Endothelial cell of umbilical vein (primary cell): ENCODE measurements around the gene HTT-AS. TPM values are rescaled to one million over a fixed set of nuclear protein-coding genes. Genes with fewer than 3 reads are reported as not detected.

ENCODE experiments used
- BruUV-seq: library from RNA; stranded (reverse); fragments of 400-500 nt; replicated peaks from 2 replicates; lab custom pipeline; 2021; lab: Mats Ljungman, UMichigan
- CTCF ChIA-PET: fragments of 300-600, 350-600 bp; sonication (Branson Sonifier 250); formaldehyde crosslinking; loops from one replicate; lab custom pipeline; 2021; ENCODE audit warnings: antibody characterized with exemption, inconsistent platforms; lab: Charles Lee
- POLR2A ChIA-PET: fragments of 300-600, 350-600 bp; sonication (Branson Sonifier 250); formaldehyde crosslinking; loops from one replicate; lab custom pipeline; 2021; ENCODE audit warnings: antibody characterized with exemption, inconsistent platforms; lab: Charles Lee
- DNase-seq: peaks from one replicate; pipeline ENCODE4 v3.0.0-alpha.2; 2011; ENCODE audit warnings: low read depth, low spot score
- FAIRE-seq: peaks from 2 replicates; lab custom pipeline; 2011; peaks lifted over from hg19 to GRCh38; lab: Jason Lieb, UNC
- H2AFZ ChIP-seq: 2 replicates; pipeline ENCODE4 v1.6.0; 2012; ENCODE audit warnings: low read depth, low read length, control low read depth, inconsistent platforms
- H3K27ac ChIP-seq: 2 replicates; pipeline ENCODE4 v1.5.1; 2011; ENCODE audit warnings: low read depth, mild to moderate bottlenecking, control low read depth, low read length, moderate library complexity; ENCODE audit not compliant: insufficient read depth
- H3K27me3 ChIP-seq, 2 experiments: 2 replicates each; pipeline versions ENCODE4 v1.6.0 to v1.6.1; 2011; ENCODE audit warnings: low read length in 2 of 2, mixed read lengths in 1 of 2; ENCODE audit not compliant: control insufficient read depth in 2 of 2, insufficient read depth in 2 of 2
- H3K36me3 ChIP-seq, 2 experiments: 2 replicates in 1 of 2; 3 replicates in 1 of 2; pipeline ENCODE4 v1.5.1; 2011; ENCODE audit warnings: low read length in 2 of 2, mild to moderate bottlenecking in 1 of 2, moderate library complexity in 1 of 2; ENCODE audit not compliant: control insufficient read depth in 2 of 2, insufficient read depth in 2 of 2; ENCODE audit errors: extremely low read depth in 1 of 2
- H3K4me1 ChIP-seq: 3 replicates; pipeline ENCODE4 v1.5.1; 2011; ENCODE audit warnings: mild to moderate bottlenecking, low read length; ENCODE audit not compliant: control insufficient read depth, insufficient read depth; ENCODE audit errors: extremely low read depth
- H3K4me2 ChIP-seq: 2 replicates; pipeline ENCODE4 v1.6.1; 2011; ENCODE audit warnings: low read length, control low read depth, mixed read lengths; ENCODE audit not compliant: insufficient read depth
- H3K4me3 ChIP-seq, 3 experiments: fragments of 200-600 bp in 1 of 3; sonication (generic), shearing (Covaris generic) in 1 of 3; replicated peaks in 1 of 3; 2 replicates each; pipeline ENCODE4 v1.5.1; 2011 to 2016; ENCODE audit warnings: control low read depth in 3 of 3, low read length in 3 of 3, mild to moderate bottlenecking in 2 of 3, inconsistent platforms in 1 of 3, low read depth in 1 of 3, moderate library complexity in 1 of 3; ENCODE audit not compliant: insufficient read depth in 1 of 3
- H3K79me2 ChIP-seq: 2 replicates; pipeline ENCODE4 v1.6.0; 2012; ENCODE audit warnings: low read length, inconsistent platforms; ENCODE audit not compliant: control insufficient read depth, insufficient read depth
- H3K9ac ChIP-seq: replicated peaks from 2 replicates; pipeline ENCODE3; 2011; ENCODE audit warnings: low read length, control low read depth; ENCODE audit not compliant: insufficient read depth; ENCODE audit errors: extremely low read depth
- H3K9me1 ChIP-seq: replicated peaks from 3 replicates; pipeline ENCODE4 v1.6.0; 2011; ENCODE audit warnings: mild to moderate bottlenecking, low read length; ENCODE audit not compliant: control insufficient read depth, insufficient read depth; ENCODE audit errors: extremely low read depth
- H3K9me3 ChIP-seq: replicated peaks from 2 replicates; pipeline ENCODE4 v1.5.1; 2012; ENCODE audit warnings: low read length, inconsistent platforms; ENCODE audit not compliant: control insufficient read depth, insufficient read depth
- H4K20me1 ChIP-seq: replicated peaks from 2 replicates; pipeline ENCODE3; 2011; ENCODE audit warnings: mild to moderate bottlenecking, low read length; ENCODE audit not compliant: control insufficient read depth, insufficient read depth; ENCODE audit errors: extremely low read depth
- EZH2 ChIP-seq: IDR thresholded peaks from 2 replicates; pipeline ENCODE4 v1.6.1; 2012; ENCODE audit warnings: borderline replicate concordance, low read depth, mild to moderate bottlenecking, moderate library complexity, low read length, inconsistent platforms; ENCODE audit not compliant: severe bottlenecking
- FOS ChIP-seq: IDR thresholded peaks from 2 replicates; pipeline ENCODE4 v1.6.1; 2011; ENCODE audit warnings: mild to moderate bottlenecking, low read length, moderate library complexity, borderline replicate concordance; ENCODE audit not compliant: insufficient read depth
- GATA2 ChIP-seq: IDR thresholded peaks from 2 replicates; pipeline ENCODE4 v1.7.0; 2011; ENCODE audit warnings: low read depth, mild to moderate bottlenecking, moderate library complexity, mixed read lengths, low read length; ENCODE audit not compliant: insufficient read length, insufficient read depth
- JUN ChIP-seq: IDR thresholded peaks from 2 replicates; pipeline ENCODE4 v1.6.1; 2011; ENCODE audit warnings: borderline replicate concordance, low read depth; ENCODE audit not compliant: insufficient read length, insufficient read depth
- MYC ChIP-seq: IDR thresholded peaks from one replicate; pipeline ENCODE4 v1.6.1; 2011; ENCODE audit warnings: mild to moderate bottlenecking, low read depth, low read length
- POLR2A ChIP-seq: IDR thresholded peaks from 2 replicates; pipeline ENCODE4 v1.6.1; 2012; ENCODE audit warnings: low read depth, mild to moderate bottlenecking, control low read depth, low read length
- POLR2AphosphoS5 ChIP-seq: IDR thresholded peaks from 2 replicates; pipeline ENCODE4 v1.6.1; 2012; ENCODE audit warnings: low read depth, mild to moderate bottlenecking, control low read depth, low read length, moderate library complexity; ENCODE audit not compliant: insufficient read depth
- dilution Hi-C: fragments of 300-500 bp; cut with MboI; formaldehyde crosslinking; loops from one replicate; pipeline ENCODE4 v1.15.0; 2019; ENCODE audit warnings: low sequenced_read_pairs; ENCODE audit not compliant: extremely low pct_ligation_motif_present
- intact Hi-C: fragments of 100-400 bp; cut with micrococcal nuclease; formaldehyde crosslinking; loops from one replicate; pipeline ENCODE4 v1.10.0; 2022
- polyA plus RNA-seq, 4 experiments: library from polyadenylated mRNA; depleted of rRNA in 3 of 4; stranded (reverse) in 3 of 4; unstranded in 1 of 4; fragments of >200 nt; gene quantifications; 2 replicates each; pipeline versions ENCODE4 v1.2.1 to v1.2.3, GENCODE V29; 2011 to 2012; ENCODE audit warnings: missing spikeins in 1 of 4
- total RNA-seq: library from RNA; stranded (reverse); gene quantifications from 2 replicates; pipeline ENCODE4 v1.2.3, GENCODE V29; 2021
- TF ChIP-seq, protein P1 (sequence below): IDR thresholded peaks from 2 replicates; pipeline ENCODE4 v1.6.1; 2011; ENCODE audit not compliant: insufficient read depth, insufficient read length
- TF ChIP-seq, protein P2 (sequence below), 2 donors: IDR thresholded peaks; 1 replicate in 1 of 2; 2 replicates in 1 of 2; pipeline ENCODE4 v1.5.1; 2011; ENCODE audit warnings: low read length in 2 of 2, mild to moderate bottlenecking in 2 of 2, moderate library complexity in 2 of 2, control low read depth in 1 of 2, inconsistent platforms in 1 of 2, low read depth in 1 of 2; ENCODE audit not compliant: insufficient read depth in 1 of 2; ENCODE audit errors: extremely low read depth in 1 of 2

HTT-AS gene
- total and polyA plus RNA-seq, 2 donors (not counting 3 experiments of a cell fraction or from before 2014, with no cell fraction given) = not detected

DNA sequence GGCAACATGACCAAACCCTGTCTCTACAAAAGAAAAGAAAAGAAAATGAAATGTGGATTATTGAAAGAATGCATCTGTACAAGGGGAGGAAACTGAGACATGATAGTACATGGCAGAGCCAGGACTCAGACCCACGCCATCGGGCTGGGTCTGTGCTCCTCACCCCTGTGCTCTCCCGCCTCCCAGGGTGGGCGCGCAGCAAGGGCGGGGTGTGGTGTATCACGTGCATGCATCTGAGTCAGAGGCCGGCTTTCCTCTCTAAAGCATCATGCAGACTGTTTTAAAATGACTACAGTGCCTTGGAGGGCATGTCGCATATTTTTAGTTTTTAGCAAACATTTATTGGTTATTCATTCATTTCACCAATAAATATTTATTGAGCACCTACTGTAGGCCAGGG, 47.8 kb downstream of the HTT-AS start:
- H3K9me3 ChIP-seq = no peaks in the 10 kb centered on the region
- dilution Hi-C loops (no loop called here), intact Hi-C loops (no loop called here)
- peaks cover 0 to 4% of the 10 kb centered on the region in 2 experiments for H3K27me3 ChIP-seq
- BruUV-seq = no TSS peak
- ChIA-PET CTCF (no interaction called here), POLR2A (no interaction called here)
- H3K9ac ChIP-seq = no peak overlapping the region
- H3K4me1 ChIP-seq = no peaks in the 10 kb centered on the region
- no peaks in the 10 kb centered on the region for H4K20me1 ChIP-seq
- no peak overlapping the region for H3K4me3 ChIP-seq
- no peak overlapping the region for H2AFZ ChIP-seq
- H3K36me3 ChIP-seq = no peaks in the 10 kb centered on the region
- FAIRE-seq (no peak), DNase-seq (no peak)
- H3K9me1 ChIP-seq = no peaks in the 10 kb centered on the region
- H3K4me2 ChIP-seq = no peak overlapping the region
- no peak overlapping the region for H3K27ac ChIP-seq
- H3K79me2 ChIP-seq = no peaks in the 10 kb centered on the region
- TF ChIP-seq, protein P1, sequence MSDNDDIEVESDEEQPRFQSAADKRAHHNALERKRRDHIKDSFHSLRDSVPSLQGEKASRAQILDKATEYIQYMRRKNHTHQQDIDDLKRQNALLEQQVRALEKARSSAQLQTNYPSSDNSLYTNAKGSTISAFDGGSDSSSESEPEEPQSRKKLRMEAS = no peak
- no peak for TF ChIP-seq MYC
- TF ChIP-seq GATA2 = no peak
- TF ChIP-seq POLR2AphosphoS5 = no peak
- TF ChIP-seq JUN = no peak
- no peak for TF ChIP-seq POLR2A
- TF ChIP-seq, protein P2, sequence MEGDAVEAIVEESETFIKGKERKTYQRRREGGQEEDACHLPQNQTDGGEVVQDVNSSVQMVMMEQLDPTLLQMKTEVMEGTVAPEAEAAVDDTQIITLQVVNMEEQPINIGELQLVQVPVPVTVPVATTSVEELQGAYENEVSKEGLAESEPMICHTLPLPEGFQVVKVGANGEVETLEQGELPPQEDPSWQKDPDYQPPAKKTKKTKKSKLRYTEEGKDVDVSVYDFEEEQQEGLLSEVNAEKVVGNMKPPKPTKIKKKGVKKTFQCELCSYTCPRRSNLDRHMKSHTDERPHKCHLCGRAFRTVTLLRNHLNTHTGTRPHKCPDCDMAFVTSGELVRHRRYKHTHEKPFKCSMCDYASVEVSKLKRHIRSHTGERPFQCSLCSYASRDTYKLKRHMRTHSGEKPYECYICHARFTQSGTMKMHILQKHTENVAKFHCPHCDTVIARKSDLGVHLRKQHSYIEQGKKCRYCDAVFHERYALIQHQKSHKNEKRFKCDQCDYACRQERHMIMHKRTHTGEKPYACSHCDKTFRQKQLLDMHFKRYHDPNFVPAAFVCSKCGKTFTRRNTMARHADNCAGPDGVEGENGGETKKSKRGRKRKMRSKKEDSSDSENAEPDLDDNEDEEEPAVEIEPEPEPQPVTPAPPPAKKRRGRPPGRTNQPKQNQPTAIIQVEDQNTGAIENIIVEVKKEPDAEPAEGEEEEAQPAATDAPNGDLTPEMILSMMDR (IDR thresholded peaks at IDR 0.05; ENCODE audit: extremely low read depth in 1 of 2, insufficient read depth in 1 of 2, low read depth in 1 of 2, low read length in 2 of 2) = no peak
- no peak for TF ChIP-seq EZH2
- no peak for TF ChIP-seq FOS
